ENCODE data around the gene NCOR2. TPM values are rescaled to one million over a fixed set of nuclear protein-coding genes. Genes with fewer than 3 reads are reported as not detected.

NCOR2 gene
- total RNA-seq, 1 donor from 2014 or later, result 20.3 TPM

GRCh38 chr12:124527861-124528561, 39.4 kb downstream of the NCOR2 start:
- no peak for FAIRE-seq
- H3K27me3 ChIP-seq (ENCODE audit: control insufficient read depth, insufficient read depth, low read length), result no peaks in the 10 kb centered on the region
- no peak for TF ChIP-seq CTCF (IDR thresholded peaks at IDR 0.05; ENCODE audit: insufficient read depth, low read length, severe bottlenecking)
- no peak for DNase-seq (ENCODE audit: low read depth)
- peaks cover 2% of the 10 kb centered on the region for H3K36me3 ChIP-seq (ENCODE audit: control insufficient read depth, insufficient read depth, low read length)
- no peak overlapping the region for H3K4me3 ChIP-seq (ENCODE audit: low read depth, low read length)

GRCh38 chr12:124525927-124526692, 41.3 kb downstream of the NCOR2 start:
- DNase-seq (ENCODE audit: low read depth) (no peak), FAIRE-seq (no peak)
- Histone ChIP-seq H3K27me3 (ENCODE audit: control insufficient read depth, insufficient read depth, low read length) (no peaks in the 10 kb centered on the region), H3K4me3 (ENCODE audit: low read depth, low read length) (no peak overlapping the region), H3K36me3 (ENCODE audit: control insufficient read depth, insufficient read depth, low read length) (peaks cover 2% of the 10 kb centered on the region)
- TF ChIP-seq CTCF (IDR thresholded peaks at IDR 0.05; ENCODE audit: insufficient read depth, low read length, severe bottlenecking), result no peak

- Histone ChIP-seq H3K36me3 (ENCODE audit: control insufficient read depth, insufficient read depth, low read length) (peaks cover 2% of the 10 kb centered on the region), H3K27me3 (ENCODE audit: control insufficient read depth, insufficient read depth, low read length) (no peaks in the 10 kb centered on the region), H3K4me3 (ENCODE audit: low read depth, low read length) (no peak overlapping the region)
- no peak for TF ChIP-seq CTCF (IDR thresholded peaks at IDR 0.05; ENCODE audit: insufficient read depth, low read length, severe bottlenecking)
- DNase-seq (ENCODE audit: low read depth) (no peak), FAIRE-seq (no peak)
Measured at GRCh38 chr12:124525455-124525854, 42.0 kb downstream of the NCOR2 start.

GRCh38 chr12:124524231-124524925, 43.0 kb downstream of the NCOR2 start:
- no peaks in the 10 kb centered on the region for H3K27me3 ChIP-seq (ENCODE audit: control insufficient read depth, insufficient read depth, low read length)
- TF ChIP-seq CTCF (IDR thresholded peaks at IDR 0.05; ENCODE audit: insufficient read depth, low read length, severe bottlenecking), result no peak
- DNase-seq (ENCODE audit: low read depth) (peak; percentile 56), FAIRE-seq (no peak)
- peaks cover 2% of the 10 kb centered on the region for H3K36me3 ChIP-seq (ENCODE audit: control insufficient read depth, insufficient read depth, low read length)
- no peak overlapping the region for H3K4me3 ChIP-seq (ENCODE audit: low read depth, low read length)

- peaks cover 2% of the 10 kb centered on the region for H3K36me3 ChIP-seq (ENCODE audit: control insufficient read depth, insufficient read depth, low read length)
- DNase-seq (ENCODE audit: low read depth) (peak; percentile 50), FAIRE-seq (no peak)
- no peak for TF ChIP-seq CTCF (IDR thresholded peaks at IDR 0.05; ENCODE audit: insufficient read depth, low read length, severe bottlenecking)
- H3K27me3 ChIP-seq (ENCODE audit: control insufficient read depth, insufficient read depth, low read length), result no peaks in the 10 kb centered on the region
- no peak overlapping the region for H3K4me3 ChIP-seq (ENCODE audit: low read depth, low read length)
Measured at GRCh38 chr12:124523071-124523470, 44.3 kb downstream of the NCOR2 start.

All from bronchial epithelial cell (primary cell).